SK-N-SH (cell line): ENCODE measurements around the gene DUXA. TPM values are rescaled to one million over a fixed set of nuclear protein-coding genes. Genes with fewer than 3 reads are reported as not detected.

Experiments
- CTCF ChIA-PET: fragments of 300-600, 350-600 bp; formaldehyde crosslinking; extraction: SDS; loops from one replicate; lab custom pipeline; 2021; lab: Yijun Ruan, JAX
- POLR2A ChIA-PET: fragments of 350-600 bp; sonication (Branson Sonifier 250); formaldehyde crosslinking; extraction: SDS; loops from one replicate; lab custom pipeline; 2020; ENCODE audit warnings: antibody characterized with exemption, inconsistent platforms; lab: Yijun Ruan, JAX
- DNase-seq: peaks from one replicate; pipeline ENCODE4 v3.0.0; 2012
- H2AFZ ChIP-seq: fragments of 200-600 bp; sonication (generic); 2 replicates; pipeline ENCODE4 v1.8.1; 2016; ENCODE audit warnings: antibody characterized with exemption, mild to moderate bottlenecking, low read depth
- H3F3A ChIP-seq: fragments of 200-600 bp; sonication (generic); replicated peaks from 2 replicates; pipeline ENCODE3; 2016; ENCODE audit warnings: antibody characterized with exemption, mild to moderate bottlenecking; ENCODE audit not compliant: insufficient read depth
- H3K27ac ChIP-seq, 2 experiments: fragments of 200-500 bp in 1 of 2; fragments of 200-600 bp in 1 of 2; sonication (Bioruptor generic) in 1 of 2; sonication (generic), shearing (Covaris generic) in 1 of 2; 2 replicates each; pipeline versions ENCODE4 v1.5.1 to v1.6.1; 2014 to 2016; ENCODE audit warnings: low read depth in 2 of 2, inconsistent platforms in 1 of 2, low read length in 1 of 2, mild to moderate bottlenecking in 1 of 2, mixed read lengths in 1 of 2
- H3K27me3 ChIP-seq: fragments of 200-600 bp; sonication (generic), shearing (Covaris generic); 2 replicates; pipeline ENCODE4 v1.6.1; 2016; ENCODE audit warnings: mixed run types; ENCODE audit not compliant: insufficient read depth
- H3K36me3 ChIP-seq, 2 experiments: fragments of 200-500 bp in 1 of 2; fragments of 200-600 bp in 1 of 2; sonication (Bioruptor generic) in 1 of 2; sonication (generic) in 1 of 2; replicated peaks in 1 of 2; 2 replicates each; pipeline versions ENCODE3 to v1.5.1; 2014 to 2016; ENCODE audit warnings: low read length in 1 of 2, mild to moderate bottlenecking in 1 of 2; ENCODE audit not compliant: insufficient read depth in 2 of 2, control insufficient read depth in 1 of 2
- H3K4me1 ChIP-seq, 2 experiments: fragments of 200-500 bp in 1 of 2; fragments of 200-600 bp in 1 of 2; sonication (Bioruptor generic) in 1 of 2; sonication (generic), shearing (Covaris generic) in 1 of 2; 2 replicates each; pipeline versions ENCODE4 v1.5.1 to v1.6.1; 2014 to 2016; ENCODE audit warnings: low read depth in 1 of 2, low read length in 1 of 2, mixed run types in 1 of 2; ENCODE audit not compliant: insufficient read depth in 2 of 2, control insufficient read depth in 1 of 2
- H3K4me2 ChIP-seq: fragments of 200-600 bp; sonication (generic), shearing (Covaris generic); 2 replicates; pipeline ENCODE4 v1.6.1; 2017; ENCODE audit warnings: mixed run types
- H3K4me3 ChIP-seq, 2 experiments: fragments of 200-500 bp in 1 of 2; fragments of 200-600 bp in 1 of 2; sonication (Bioruptor generic) in 1 of 2; sonication (generic), shearing (Covaris generic) in 1 of 2; 2 replicates each; pipeline versions ENCODE4 v1.5.1 to v1.8.1; 2014 to 2016; ENCODE audit warnings: low read depth in 2 of 2, inconsistent platforms in 1 of 2, low read length in 1 of 2, mild to moderate bottlenecking in 1 of 2, mixed read lengths in 1 of 2, moderate library complexity in 1 of 2
- H3K79me2 ChIP-seq: fragments of 200-600 bp; sonication (generic); 2 replicates; pipeline ENCODE4 v1.8.1; 2017; ENCODE audit warnings: mild to moderate bottlenecking; ENCODE audit not compliant: insufficient read depth
- H3K9ac ChIP-seq: fragments of 200-600 bp; sonication (generic); 2 replicates; pipeline ENCODE4 v1.6.1; 2017; ENCODE audit warnings: mixed run types
- H3K9me2 ChIP-seq: fragments of 200-600 bp; sonication (generic); 2 replicates; pipeline ENCODE4 v1.6.1; 2017; ENCODE audit warnings: mixed run types
- H3K9me3 ChIP-seq: fragments of 200-600 bp; sonication (generic); 2 replicates; pipeline ENCODE4 v1.6.1; 2017; ENCODE audit warnings: mixed run types, mild to moderate bottlenecking, moderate library complexity
- H4K20me1 ChIP-seq: fragments of 200-600 bp; sonication (generic); 2 replicates; pipeline ENCODE4 v1.6.1; 2017; ENCODE audit warnings: mild to moderate bottlenecking, mixed run types; ENCODE audit not compliant: insufficient read depth
- CHD2 ChIP-seq: fragments of 150-350 bp; IDR thresholded peaks from 2 replicates; pipeline ENCODE4 v1.6.1; 2018; ENCODE audit warnings: low read length; ENCODE audit not compliant: partially characterized antibody
- MEF2A ChIP-seq: IDR thresholded peaks from 2 replicates; pipeline ENCODE4 v1.4.0; 2012; ENCODE audit warnings: low read depth, borderline replicate concordance
- MXI1 ChIP-seq: IDR thresholded peaks from 2 replicates; pipeline ENCODE4 v1.6.1; 2012; ENCODE audit warnings: mild to moderate bottlenecking, low read depth, low read length, improper control_type of control experiment
- POLR2AphosphoS5 ChIP-seq: IDR thresholded peaks from 2 replicates; pipeline ENCODE4 v1.6.1; 2012; ENCODE audit warnings: low read depth, low read length
- RCOR1 ChIP-seq: fragments of 150-350 bp; IDR thresholded peaks from 2 replicates; pipeline ENCODE4 v1.6.1; 2017; ENCODE audit warnings: antibody characterized with exemption, low read length
- RXRA ChIP-seq: IDR thresholded peaks from 2 replicates; pipeline ENCODE4 v1.4.0; 2012; ENCODE audit warnings: low read depth, mild to moderate bottlenecking, borderline replicate concordance
- SMC3 ChIP-seq: IDR thresholded peaks from 2 replicates; pipeline ENCODE4 v1.6.1; 2012; ENCODE audit warnings: low read depth, low read length, improper control_type of control experiment
- WGBS: methylation state at CpG from one replicate; pipeline ENCODE4 v1.1.6; 2017; ENCODE audit warnings: low lambda C conversion rate; 5-methylcytosine and 5-hydroxymethylcytosine counted together
- polyA plus RNA-seq, 3 experiments: library from polyadenylated mRNA; depleted of rRNA; stranded (reverse); fragments of >200 nt; gene quantifications; 2 replicates each; pipeline ENCODE4 v1.2.3, GENCODE V29; 2012
- small RNA-seq, 7 experiments: library from RNA; depleted of rRNA; stranded (forward); fragments of <200 nt; gene quantifications; one replicate each; pipeline ENCODE3, GENCODE V24; 2012
- TF ChIP-seq, protein P1 (sequence below): IDR thresholded peaks from 2 replicates; pipeline ENCODE4; 2012
- TF ChIP-seq, protein P2 (sequence below): fragments of 150-350 bp; IDR thresholded peaks from 2 replicates; pipeline ENCODE4 v1.6.1; 2017; ENCODE audit warnings: antibody characterized with exemption, low read length, low read depth, borderline replicate concordance
- TF ChIP-seq, protein P3 (sequence below): IDR thresholded peaks from 2 replicates; pipeline ENCODE4 v1.4.0; 2012; ENCODE audit warnings: low read depth

Gene DUXA
- polyA plus RNA-seq, 1 of the 3 experiments (the other 2 are of a cell fraction) = not detected

DNA sequence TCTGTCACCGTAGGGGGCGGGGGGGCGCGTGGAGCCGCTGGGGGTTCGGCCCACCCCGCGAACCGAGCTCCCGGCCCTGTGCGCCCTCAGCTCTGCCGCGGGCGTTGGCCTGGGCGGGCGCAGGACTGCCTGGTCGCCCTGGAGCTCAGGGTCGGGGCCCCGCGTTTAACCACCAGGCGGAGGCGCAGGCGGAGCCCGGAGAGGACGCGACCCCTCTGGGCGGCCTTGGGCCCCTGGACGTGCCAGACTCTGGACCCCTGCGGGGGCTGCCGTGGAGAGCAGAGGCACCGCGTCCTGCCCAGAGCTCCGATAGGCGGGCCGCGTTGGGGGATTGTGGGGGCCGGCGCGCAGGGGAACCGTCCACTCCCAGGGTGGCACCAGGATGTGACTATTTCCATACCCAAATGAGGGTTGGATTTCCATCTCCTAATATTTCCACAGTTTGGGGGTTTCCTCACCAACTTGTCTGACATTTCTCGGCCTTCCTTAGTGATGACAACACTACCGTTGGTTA is 60.5 kb downstream of the DUXA start:
- peak; percentile 36 for DNase-seq
- Histone ChIP-seq H3K27me3 (no peaks in the 10 kb centered on the region), H3K4me1 (peaks cover 0 to 4% of the 10 kb centered on the region in 2 experiments; a peak in 1 of 4 replicates), H2AFZ (no peak overlapping the region), H4K20me1 (no peaks in the 10 kb centered on the region), H3K9ac (no peak overlapping the region), H3K79me2 (no peaks in the 10 kb centered on the region), H3K9me3 (peaks cover 11% of the 10 kb centered on the region; the same call in 1 of the 2 replicates), H3K36me3 (no peaks in the 10 kb centered on the region), H3K9me2 (no peaks in the 10 kb centered on the region), H3K4me3 (no peak overlapping the region), H3F3A (peaks cover 3% of the 10 kb centered on the region), H3K4me2 (no peak overlapping the region), H3K27ac (no peak overlapping the region)
- CTCF ChIA-PET = no interaction called here
- 35% methylated on average over 3 of the region's 42 CpGs for whole genome bisulfite sequencing
- POLR2A ChIA-PET = interaction anchor here (0.7 kb wide), 1 partner anchor 153 kb away, joined by 3 read pairs; no protein-coding TSS in a partner anchor
- TF ChIP-seq MXI1 = no peak

DNA sequence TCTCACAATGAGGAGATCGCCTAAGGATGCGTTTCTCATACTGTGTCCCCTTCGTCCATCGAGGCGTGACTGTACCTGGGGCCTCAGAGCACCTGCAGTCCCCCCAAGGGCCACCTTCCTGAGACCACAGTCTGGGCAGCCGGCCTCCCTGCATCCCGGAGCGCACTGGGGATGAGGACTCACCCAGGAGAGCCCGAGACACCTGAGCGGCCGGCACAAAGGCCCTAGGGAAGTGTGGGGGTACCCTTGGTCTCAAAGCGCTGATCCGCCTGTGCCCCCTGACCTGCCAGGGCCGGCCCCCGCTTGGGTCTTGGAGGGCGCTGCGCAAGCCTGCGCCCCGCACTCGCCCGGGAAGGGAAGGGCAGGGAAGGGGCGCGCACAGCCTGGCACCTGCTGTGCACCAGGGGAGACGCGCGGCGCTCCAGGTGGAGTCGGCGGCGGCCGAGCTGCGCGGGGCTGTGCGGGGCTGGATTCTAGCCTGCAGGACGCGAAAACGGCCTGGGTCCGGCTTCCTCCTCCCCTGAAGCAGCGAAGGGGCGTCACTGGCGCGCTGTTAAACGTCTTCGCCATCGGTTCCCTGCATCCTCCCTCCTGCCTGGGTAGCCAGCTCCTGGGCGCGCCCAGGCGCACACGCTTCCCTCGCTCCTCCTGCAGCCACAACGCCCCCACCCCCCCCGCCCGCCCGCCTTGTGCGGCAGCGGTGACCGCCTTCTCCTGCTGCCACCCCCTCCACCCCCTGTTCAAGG is 61.1 kb downstream of the DUXA start:
- no peaks in the 10 kb centered on the region for H3K27me3 ChIP-seq
- H3K9ac ChIP-seq = no peak overlapping the region
- no peak for DNase-seq
- H3K36me3 ChIP-seq = no peaks in the 10 kb centered on the region
- POLR2A ChIA-PET = interaction anchor here (0.7 kb wide), 1 partner anchor 153 kb away, joined by 3 read pairs; no protein-coding TSS in a partner anchor
- no peak overlapping the region for H2AFZ ChIP-seq
- no peaks in the 10 kb centered on the region for H3K79me2 ChIP-seq
- H3K4me3 ChIP-seq = no peak overlapping the region
- H3K4me1 ChIP-seq = peaks cover 0 to 4% of the 10 kb centered on the region in 2 experiments; a peak in 1 of 4 replicates
- H3K9me2 ChIP-seq = no peaks in the 10 kb centered on the region
- H4K20me1 ChIP-seq = no peaks in the 10 kb centered on the region
- CTCF ChIA-PET = no interaction called here
- H3F3A ChIP-seq = peaks cover 3% of the 10 kb centered on the region
- 30% methylated on average over 8 of the region's 57 CpGs for WGBS
- no peak overlapping the region for H3K27ac ChIP-seq
- H3K4me2 ChIP-seq = no peak overlapping the region
- peaks cover 9% of the 10 kb centered on the region; the same call in 1 of the 2 replicates for H3K9me3 ChIP-seq
- TF ChIP-seq, protein P1, sequence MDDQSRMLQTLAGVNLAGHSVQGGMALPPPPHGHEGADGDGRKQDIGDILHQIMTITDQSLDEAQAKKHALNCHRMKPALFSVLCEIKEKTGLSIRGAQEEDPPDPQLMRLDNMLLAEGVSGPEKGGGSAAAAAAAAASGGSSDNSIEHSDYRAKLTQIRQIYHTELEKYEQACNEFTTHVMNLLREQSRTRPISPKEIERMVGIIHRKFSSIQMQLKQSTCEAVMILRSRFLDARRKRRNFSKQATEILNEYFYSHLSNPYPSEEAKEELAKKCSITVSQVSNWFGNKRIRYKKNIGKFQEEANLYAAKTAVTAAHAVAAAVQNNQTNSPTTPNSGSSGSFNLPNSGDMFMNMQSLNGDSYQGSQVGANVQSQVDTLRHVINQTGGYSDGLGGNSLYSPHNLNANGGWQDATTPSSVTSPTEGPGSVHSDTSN = no peak
- TF ChIP-seq SMC3 = no peak
- no peak for TF ChIP-seq MEF2A
- TF ChIP-seq CHD2 = no peak
- TF ChIP-seq POLR2AphosphoS5 = no peak
- no peak for TF ChIP-seq RCOR1
- TF ChIP-seq, protein P2, sequence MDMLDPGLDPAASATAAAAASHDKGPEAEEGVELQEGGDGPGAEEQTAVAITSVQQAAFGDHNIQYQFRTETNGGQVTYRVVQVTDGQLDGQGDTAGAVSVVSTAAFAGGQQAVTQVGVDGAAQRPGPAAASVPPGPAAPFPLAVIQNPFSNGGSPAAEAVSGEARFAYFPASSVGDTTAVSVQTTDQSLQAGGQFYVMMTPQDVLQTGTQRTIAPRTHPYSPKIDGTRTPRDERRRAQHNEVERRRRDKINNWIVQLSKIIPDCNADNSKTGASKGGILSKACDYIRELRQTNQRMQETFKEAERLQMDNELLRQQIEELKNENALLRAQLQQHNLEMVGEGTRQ = no peak
- TF ChIP-seq, protein P3, sequence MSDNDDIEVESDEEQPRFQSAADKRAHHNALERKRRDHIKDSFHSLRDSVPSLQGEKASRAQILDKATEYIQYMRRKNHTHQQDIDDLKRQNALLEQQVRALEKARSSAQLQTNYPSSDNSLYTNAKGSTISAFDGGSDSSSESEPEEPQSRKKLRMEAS = no peak
- no peak for TF ChIP-seq RXRA

Small RNA genes within 50 kb of the gene (small RNA-seq; reads per million reads assigned to genes)
- gene AC025588.3 = 0 reads per million in 7 experiments

Other genes with a start within 250 kb of the DUXA start
- gene USP29, start 47.5 kb downstream of the DUXA start, polyA plus RNA-seq (2012; rRNA removed) = not detected in 2 replicates
- not detected in 2 replicates for gene ZIM3, start 22.3 kb downstream of the DUXA start, polyA plus RNA-seq (2012; rRNA removed)
- gene ZNF264, start 24.0 kb upstream of the DUXA start, polyA plus RNA-seq (2012; rRNA removed) = 8.6 and 8.8 TPM in 2 replicates
- gene AURKC, start 63.5 kb upstream of the DUXA start, polyA plus RNA-seq (2012; rRNA removed) = 1.2 and 1.5 TPM in 2 replicates
- gene ZNF805, start 73.1 kb upstream of the DUXA start, polyA plus RNA-seq (2012; rRNA removed) = 1.5 and 2.5 TPM in 2 replicates
- gene ZNF460, start 113.0 kb upstream of the DUXA start, polyA plus RNA-seq (2012; rRNA removed) = 2.4 and 4.3 TPM in 2 replicates
- 1.2 and 1.7 TPM in 2 replicates for gene ZNF543, start 153.0 kb upstream of the DUXA start, polyA plus RNA-seq (2012; rRNA removed)
- gene ZNF304, start 183.8 kb upstream of the DUXA start, polyA plus RNA-seq (2012; rRNA removed) = 2.5 and 3.7 TPM in 2 replicates
- gene TRAPPC2B, start 196.1 kb upstream of the DUXA start, polyA plus RNA-seq (2012; rRNA removed) = 21.0 and 22.2 TPM in 2 replicates
- gene ZNF547, start 196.1 kb upstream of the DUXA start, polyA plus RNA-seq (2012; rRNA removed) = 1.5 and 1.7 TPM in 2 replicates
- 6.8 and 7.7 TPM in 2 replicates for gene ZNF548, start 222.4 kb upstream of the DUXA start, polyA plus RNA-seq (2012; rRNA removed)
- 3.9 and 5.0 TPM in 2 replicates for gene ZNF17, start 243.7 kb upstream of the DUXA start, polyA plus RNA-seq (2012; rRNA removed)